ENCODE results near the gene NCBP2L.

- TF ChIP-seq CTCF (IDR thresholded peaks at IDR 0.05) (no peak), POLR2A (IDR thresholded peaks at IDR 0.05) (no peak)
Observed at GRCh38 chrX:107752714-107753113, 24.8 kb upstream of the NCBP2L start.

Data from Peyer's patch (tissue), 4 donors.